CD14-positive monocyte (primary cell): ENCODE data around the gene SEMA4G. TPM values are rescaled to one million over a fixed set of nuclear protein-coding genes. Genes with fewer than 3 reads are reported as not detected.
A peak's percentile ranks its signal among the peaks of the same experiment; 100 is the strongest.

Source experiments
- DNase-seq, 3 donors: peaks; one replicate each; pipeline ENCODE4 v3.0.0-alpha.2; 2011 to 2022
- H2AFZ ChIP-seq: 2 replicates; pipeline ENCODE4 v1.6.0; 2012; ENCODE audit warnings: mild to moderate bottlenecking, low read depth, low read length, inconsistent platforms; ENCODE audit not compliant: insufficient read depth, poor library complexity, severe bottlenecking
- H3K27ac ChIP-seq, 2 donors: 1 replicate in 1 of 2; 2 replicates in 1 of 2; pipeline ENCODE4 v1.5.1; 2012 to 2013; ENCODE audit warnings: low read length in 2 of 2, control low read depth in 1 of 2, inconsistent platforms in 1 of 2, low read depth in 1 of 2, mild to moderate bottlenecking in 1 of 2
- H3K27me3 ChIP-seq, 2 donors: one replicate each; pipeline versions ENCODE4 v1.6.0 to v1.6.1; 2011 to 2013; ENCODE audit warnings: low read length in 2 of 2; ENCODE audit not compliant: control insufficient read depth in 2 of 2, insufficient read depth in 2 of 2
- H3K36me3 ChIP-seq, 2 donors: replicated peaks in 1 of 2; 1 replicate in 1 of 2; 2 replicates in 1 of 2; pipeline versions ENCODE4 v1.5.1 to v1.6.1; 2012 to 2013; ENCODE audit warnings: low read length in 2 of 2, control low read depth in 1 of 2, inconsistent platforms in 1 of 2, mild to moderate bottlenecking in 1 of 2; ENCODE audit not compliant: insufficient read depth in 2 of 2, control insufficient read depth in 1 of 2
- H3K4me1 ChIP-seq, 2 donors: 1 replicate in 1 of 2; 2 replicates in 1 of 2; pipeline versions ENCODE4 v1.5.1 to v1.6.1; 2012 to 2013; ENCODE audit warnings: low read length in 2 of 2, control low read depth in 1 of 2, inconsistent platforms in 1 of 2, mild to moderate bottlenecking in 1 of 2, moderate library complexity in 1 of 2; ENCODE audit not compliant: insufficient read depth in 2 of 2, control insufficient read depth in 1 of 2
- H3K4me2 ChIP-seq: replicated peaks from 2 replicates; pipeline ENCODE3; 2012; ENCODE audit warnings: low read length, moderate library complexity, mild to moderate bottlenecking; ENCODE audit not compliant: poor library complexity, severe bottlenecking; ENCODE audit errors: extremely low read depth
- H3K4me3 ChIP-seq, 3 experiments: fragments of 200-600 bp in 1 of 3; sonication (generic) in 1 of 3; replicated peaks in 1 of 3; 1 replicate in 2 of 3; 2 replicates in 1 of 3; pipeline ENCODE4 v1.5.1; 2011 to 2013; ENCODE audit warnings: low read length in 3 of 3, mild to moderate bottlenecking in 3 of 3, control low read depth in 2 of 3, low read depth in 2 of 3, inconsistent platforms in 1 of 3, moderate library complexity in 1 of 3
- H3K79me2 ChIP-seq: 2 replicates; pipeline ENCODE4 v1.6.0; 2012; ENCODE audit warnings: mild to moderate bottlenecking, control low read depth, inconsistent platforms, low read length, moderate library complexity; ENCODE audit not compliant: insufficient read depth
- H3K9ac ChIP-seq: 2 replicates; pipeline ENCODE4 v1.6.0; 2017; ENCODE audit warnings: low read length, mild to moderate bottlenecking; ENCODE audit not compliant: insufficient read depth, poor library complexity, severe bottlenecking
- H3K9me3 ChIP-seq, 2 donors: replicated peaks in 1 of 2; 1 replicate in 1 of 2; 2 replicates in 1 of 2; pipeline versions ENCODE4 v1.5.1 to v1.6.1; 2012 to 2013; ENCODE audit warnings: low read length in 2 of 2, control low read depth in 1 of 2; ENCODE audit not compliant: control insufficient read depth in 1 of 2, insufficient read depth in 1 of 2
- H4K20me1 ChIP-seq: 2 replicates; pipeline ENCODE4 v1.6.0; 2012; ENCODE audit warnings: mild to moderate bottlenecking, low read length, control low read depth, moderate library complexity; ENCODE audit not compliant: insufficient read depth
- H3K27ac Mint-ChIP-seq, 7 donors: one replicate each; pipeline ENCODE4 v1.8.0; 2020; ENCODE audit warnings: mild to moderate bottlenecking in 7 of 7, mixed read lengths in 7 of 7, moderate library complexity in 6 of 7, inconsistent platforms in 2 of 7
- H3K27me3 Mint-ChIP-seq, 3 donors: one replicate each; pipeline ENCODE4 v1.8.0; 2021 to 2022; ENCODE audit warnings: low read depth in 3 of 3, mild to moderate bottlenecking in 3 of 3, mixed read lengths in 3 of 3, moderate library complexity in 3 of 3, inconsistent platforms in 1 of 3
- H3K36me3 Mint-ChIP-seq, 2 donors: one replicate each; pipeline ENCODE4 v1.8.0; 2020; ENCODE audit warnings: mixed read lengths in 2 of 2, inconsistent platforms in 1 of 2, mild to moderate bottlenecking in 1 of 2
- H3K4me1 Mint-ChIP-seq: one replicate; pipeline ENCODE4 v1.8.0; 2020; ENCODE audit warnings: mild to moderate bottlenecking, mixed read lengths
- H3K4me3 Mint-ChIP-seq, 2 donors: one replicate each; pipeline ENCODE4 v1.8.0; 2020; ENCODE audit warnings: mild to moderate bottlenecking in 2 of 2, mixed read lengths in 2 of 2, moderate library complexity in 1 of 2
- H3K9me3 Mint-ChIP-seq, 7 donors: one replicate each; pipeline ENCODE4 v1.8.0; 2020 to 2022; ENCODE audit warnings: mixed read lengths in 7 of 7, mild to moderate bottlenecking in 6 of 7, moderate library complexity in 6 of 7, inconsistent platforms in 2 of 7
- WGBS: methylation state at CpG from one replicate; pipeline ENCODE4 v1.1.5; 2013; ENCODE audit warnings: missing lambda C conversion rate; ENCODE audit not compliant: insufficient coverage; 5-methylcytosine and 5-hydroxymethylcytosine counted together
- intact Hi-C, 2 donors: fragments of 100-400 bp; cut with micrococcal nuclease; formaldehyde crosslinking; loops; one replicate each; pipeline versions ENCODE4 v1.15.0 to v1.15.1; 2023
- polyA plus RNA-seq, 3 donors: library from polyadenylated mRNA; depleted of rRNA in 1 of 3; unstranded in 2 of 3; stranded (reverse) in 1 of 3; fragments of 300-500 nt in 2 of 3; fragments of >200 nt in 1 of 3; fragmentation: Illumina TruSeq in 2 of 3; gene quantifications; 1 replicate in 2 of 3; 2 replicates in 1 of 3; pipeline ENCODE4 v1.2.3, GENCODE V29; 2012 to 2021
- TF ChIP-seq, protein P1 (sequence below): fragments of 200-600 bp; IDR thresholded peaks from one replicate; pipeline ENCODE4 v1.8.0; 2022; ENCODE audit warnings: antibody characterized with exemption, mild to moderate bottlenecking

The SEMA4G gene
- polyA plus RNA-seq, 3 donors = 0.24 TPM; not detected in 2

GRCh38 chr10:100989088-100989487 lies 19.8 kb downstream of the SEMA4G start:
- WGBS = 97% methylated on average over 14 of the region's 21 CpGs
- H3K36me3 ChIP-seq = peaks cover 18 to 47% of the 10 kb centered on the region in 2 donors

GRCh38 chr10:100993986-100994708 lies 24.8 kb downstream of the SEMA4G start:
- H3K4me2 ChIP-seq = no peak overlapping the region
- H3K9me3 Mint-ChIP-seq = no peaks in the 10 kb centered on the region
- no peak overlapping the region for H2AFZ ChIP-seq
- peaks cover 22 to 31% of the 10 kb centered on the region in 2 donors for H3K4me1 ChIP-seq
- no peaks in the 10 kb centered on the region for H3K27me3 ChIP-seq
- peaks cover 30 to 35% of the 10 kb centered on the region in 2 donors for H3K36me3 Mint-ChIP-seq
- no peak overlapping the region for H3K4me3 ChIP-seq
- no peak overlapping the region for H3K9ac ChIP-seq
- peak overlapping the region in 2 of 7 donors; percentile 61 to 75 for H3K27ac Mint-ChIP-seq
- 80% methylated on average over 10 of the region's 10 CpGs for WGBS
- H4K20me1 ChIP-seq = no peaks in the 10 kb centered on the region
- DNase-seq = no peak
- H3K27ac ChIP-seq = no peak overlapping the region
- peaks cover 0 to 3% (median 2%) of the 10 kb centered on the region in 3 donors for H3K27me3 Mint-ChIP-seq
- peaks cover 16 to 33% of the 10 kb centered on the region in 2 donors for H3K36me3 ChIP-seq
- intact Hi-C loops = no loop called here
- H3K9me3 ChIP-seq = no peaks in the 10 kb centered on the region
- H3K4me3 Mint-ChIP-seq = no peak overlapping the region
- H3K79me2 ChIP-seq = peaks cover 6% of the 10 kb centered on the region
- TF ChIP-seq, protein P1, sequence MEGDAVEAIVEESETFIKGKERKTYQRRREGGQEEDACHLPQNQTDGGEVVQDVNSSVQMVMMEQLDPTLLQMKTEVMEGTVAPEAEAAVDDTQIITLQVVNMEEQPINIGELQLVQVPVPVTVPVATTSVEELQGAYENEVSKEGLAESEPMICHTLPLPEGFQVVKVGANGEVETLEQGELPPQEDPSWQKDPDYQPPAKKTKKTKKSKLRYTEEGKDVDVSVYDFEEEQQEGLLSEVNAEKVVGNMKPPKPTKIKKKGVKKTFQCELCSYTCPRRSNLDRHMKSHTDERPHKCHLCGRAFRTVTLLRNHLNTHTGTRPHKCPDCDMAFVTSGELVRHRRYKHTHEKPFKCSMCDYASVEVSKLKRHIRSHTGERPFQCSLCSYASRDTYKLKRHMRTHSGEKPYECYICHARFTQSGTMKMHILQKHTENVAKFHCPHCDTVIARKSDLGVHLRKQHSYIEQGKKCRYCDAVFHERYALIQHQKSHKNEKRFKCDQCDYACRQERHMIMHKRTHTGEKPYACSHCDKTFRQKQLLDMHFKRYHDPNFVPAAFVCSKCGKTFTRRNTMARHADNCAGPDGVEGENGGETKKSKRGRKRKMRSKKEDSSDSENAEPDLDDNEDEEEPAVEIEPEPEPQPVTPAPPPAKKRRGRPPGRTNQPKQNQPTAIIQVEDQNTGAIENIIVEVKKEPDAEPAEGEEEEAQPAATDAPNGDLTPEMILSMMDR = peak; percentile 45
- H3K4me1 Mint-ChIP-seq = peaks cover 24% of the 10 kb centered on the region

More at GRCh38 chr10:100989088-100989487, 19.8 kb downstream of the SEMA4G start:
- H2AFZ ChIP-seq = no peak overlapping the region
- H3K9ac ChIP-seq = no peak overlapping the region
- H3K27me3 Mint-ChIP-seq = peaks cover 0 to 2% (median 2%) of the 10 kb centered on the region in 3 donors
- TF ChIP-seq, protein P1 = no peak
- H3K4me3 Mint-ChIP-seq = no peak overlapping the region
- H3K4me1 ChIP-seq = peaks cover 16 to 24% of the 10 kb centered on the region in 2 donors
- H3K27me3 ChIP-seq = no peaks in the 10 kb centered on the region
- no peak overlapping the region for H3K4me2 ChIP-seq
- no peaks in the 10 kb centered on the region for H3K9me3 ChIP-seq
- intact Hi-C loops = loop anchor here (5.0 to 10.0 kb wide), 2 partner anchors 74 to 77 kb away; partner anchors contain the start of gene SLF2 (in 2 of the 2)
- no peak overlapping the region for H3K27ac ChIP-seq
- peaks cover 41% of the 10 kb centered on the region in 2 donors for H3K36me3 Mint-ChIP-seq
- H3K4me3 ChIP-seq = no peak overlapping the region
- H3K27ac Mint-ChIP-seq = peak overlapping the region in 1 of 7 donors; percentile 44
- H4K20me1 ChIP-seq = no peaks in the 10 kb centered on the region
- DNase-seq = no peak
- peaks cover 0 to 6% (median 4%) of the 10 kb centered on the region in 7 donors for H3K9me3 Mint-ChIP-seq
- peaks cover 32% of the 10 kb centered on the region for H3K79me2 ChIP-seq
- H3K4me1 Mint-ChIP-seq = peaks cover 25% of the 10 kb centered on the region
